ENCODE results near the gene PRDM4.
A peak's percentile ranks its signal among the peaks of the same experiment; 100 is the strongest.

PRDM4 gene

GRCh38 chr12:107760809-107761501, at the start of gene PRDM4:
Gene PRDM4, minus strand, starts transcription at chr12:107761137. Its CDS starts 622 bp downstream, at chr12:107760515.
- DNase-seq (ENCODE audit: low read depth in 2 of 2) = peak; percentile 81 to 89

- DNase-seq (ENCODE audit: low read depth in 2 of 2) = no peak
Measured at GRCh38 chr12:107807471-107808150, 46.7 kb upstream of the PRDM4 start.

DNA sequence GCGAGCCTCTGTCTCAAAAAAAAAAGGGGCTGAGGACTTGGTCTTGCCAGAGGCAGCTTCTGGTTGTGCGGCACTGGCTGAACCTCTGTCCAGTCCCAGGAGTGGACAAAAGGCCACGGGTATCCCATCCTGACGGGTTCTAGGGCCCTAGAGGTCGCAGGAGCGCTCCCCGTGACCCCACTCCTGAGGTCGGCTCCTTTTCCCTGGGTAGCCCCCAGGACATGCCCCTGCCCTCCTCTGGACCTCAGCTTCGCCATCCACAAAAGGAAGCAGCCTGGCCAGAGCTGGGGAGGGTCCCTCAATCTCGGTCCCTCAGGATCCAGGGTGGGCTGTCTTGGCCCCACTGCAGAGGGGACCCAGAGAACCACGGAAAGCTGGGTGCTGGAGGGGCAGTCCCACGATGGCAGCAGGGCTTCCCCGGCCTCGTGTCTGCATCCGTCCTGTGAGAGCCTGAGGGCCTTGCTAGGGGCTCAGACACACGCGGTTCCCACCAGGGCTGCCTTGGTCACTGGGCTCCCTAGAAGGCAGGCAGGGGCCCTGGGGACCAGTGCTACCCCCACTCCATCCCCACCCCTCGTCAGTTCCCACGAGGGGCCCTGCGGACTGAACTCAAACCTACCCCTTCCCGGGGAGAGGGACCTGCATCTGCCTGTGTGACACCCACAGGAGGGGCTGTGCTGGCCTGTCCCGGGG, 44.7 kb upstream of the PRDM4 start:
- DNase-seq (ENCODE audit: low read depth in 2 of 2) = no peak

DNA sequence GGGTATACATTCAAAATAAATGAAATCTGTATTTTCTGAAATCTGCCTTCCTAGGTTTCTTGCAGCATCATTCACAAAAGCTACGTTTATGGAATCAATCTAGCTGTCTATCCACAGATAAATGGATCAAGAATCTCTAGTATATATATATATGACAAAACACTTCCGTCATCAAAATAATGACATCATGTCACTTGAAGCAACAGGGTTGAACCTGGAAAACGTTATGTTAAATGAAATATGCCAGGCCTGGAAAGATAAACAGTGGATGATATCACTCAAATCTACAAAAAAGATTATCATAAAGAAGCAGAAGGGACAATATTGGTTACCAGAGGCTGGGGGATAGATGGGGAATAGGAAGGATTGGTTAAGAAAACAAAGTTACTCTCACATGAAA, 42.2 kb upstream of the PRDM4 start:
- DNase-seq (ENCODE audit: low read depth in 2 of 2) = no peak

GRCh38 chr12:107801150-107801549, 40.2 kb upstream of the PRDM4 start:
- no peak for DNase-seq (ENCODE audit: low read depth in 2 of 2)

GRCh38 chr12:107798580-107798979, 37.6 kb upstream of the PRDM4 start:
- DNase-seq (ENCODE audit: low read depth in 2 of 2) = no peak

GRCh38 chr12:107794451-107794850, 33.5 kb upstream of the PRDM4 start:
- no peak for DNase-seq (ENCODE audit: low read depth in 2 of 2)

GRCh38 chr12:107791465-107792089, 30.6 kb upstream of the PRDM4 start:
- no peak for DNase-seq (ENCODE audit: low read depth in 2 of 2)

GRCh38 chr12:107788690-107789458, 27.9 kb upstream of the PRDM4 start:
- no peak for DNase-seq (ENCODE audit: low read depth in 2 of 2)

GRCh38 chr12:107788281-107788680, 27.3 kb upstream of the PRDM4 start:
- no peak for DNase-seq (ENCODE audit: low read depth in 2 of 2)

- no peak for DNase-seq (ENCODE audit: low read depth in 2 of 2)
Measured at GRCh38 chr12:107783406-107784376, 22.8 kb upstream of the PRDM4 start.

GRCh38 chr12:107782067-107782466, 21.1 kb upstream of the PRDM4 start:
- no peak for DNase-seq (ENCODE audit: low read depth in 2 of 2)

GRCh38 chr12:107780298-107780697, 19.4 kb upstream of the PRDM4 start:
- DNase-seq (ENCODE audit: low read depth in 2 of 2) = no peak

DNA sequence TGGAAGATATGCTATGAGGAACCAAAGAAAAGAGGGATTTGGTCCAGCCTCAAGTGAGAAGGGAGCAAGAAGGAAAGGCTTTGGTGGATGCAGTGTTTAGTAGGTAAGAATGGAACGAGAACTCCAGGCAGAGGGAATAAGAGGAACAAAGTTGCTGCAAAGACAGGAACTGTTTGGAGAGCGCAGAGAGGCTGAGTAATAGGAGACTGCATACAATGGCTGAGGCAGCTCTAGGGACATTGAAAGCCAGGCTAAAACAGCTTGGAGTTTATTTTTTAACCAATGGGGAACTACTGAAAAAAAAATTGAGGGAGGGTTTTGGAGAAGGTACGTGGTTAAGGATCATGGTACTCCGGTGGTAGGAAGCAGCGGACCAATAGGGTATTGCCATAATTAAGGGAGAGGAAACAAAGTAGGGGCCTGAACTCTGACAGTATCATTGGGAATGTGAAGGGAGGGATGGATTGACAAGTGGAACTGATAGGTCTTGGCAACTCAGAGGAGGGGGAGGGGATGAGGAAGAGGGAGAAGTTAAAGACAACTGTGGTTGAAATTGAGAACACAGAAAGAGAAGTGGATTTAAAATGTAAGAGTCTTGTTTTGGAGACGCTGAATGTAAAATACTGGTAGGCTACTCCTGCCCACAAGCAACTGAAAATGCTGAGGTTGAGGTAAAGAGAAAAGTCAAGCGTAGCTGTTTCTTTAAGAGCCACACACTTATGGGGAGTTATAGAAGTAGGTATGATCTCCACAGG, 18.3 kb upstream of the PRDM4 start:
- no peak for DNase-seq (ENCODE audit: low read depth in 2 of 2)

DNA sequence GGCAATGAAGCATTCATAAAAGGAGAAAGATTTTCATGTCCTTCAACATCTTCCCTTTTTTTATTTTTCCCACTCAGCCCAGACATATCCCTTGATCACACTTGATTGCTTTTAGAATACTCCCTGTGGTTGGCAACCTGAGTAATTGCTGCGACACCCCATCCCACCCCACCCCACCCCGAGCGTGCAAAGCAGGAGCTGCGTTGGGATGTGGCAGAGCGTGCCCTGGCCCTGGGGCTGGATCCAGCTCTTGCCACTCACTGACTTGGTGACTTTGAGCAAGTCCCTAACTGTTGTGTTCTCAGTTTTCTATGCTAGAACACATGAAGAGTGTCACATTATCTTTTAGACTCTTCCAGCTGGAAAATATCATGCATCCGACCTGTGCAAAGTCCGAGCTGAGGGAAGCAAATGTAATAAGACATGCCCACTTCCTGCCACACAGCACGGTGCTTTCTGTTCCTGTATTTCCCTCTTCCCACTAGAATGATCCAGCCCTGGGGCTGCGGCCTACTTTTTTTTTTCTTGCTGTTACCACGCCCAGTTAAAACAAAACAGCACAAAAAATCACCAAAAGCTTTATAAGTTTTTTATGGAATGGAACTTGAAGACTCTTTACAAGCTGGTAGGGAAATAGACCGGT, 17.6 kb upstream of the PRDM4 start:
- DNase-seq (ENCODE audit: low read depth in 2 of 2) = no peak

DNA sequence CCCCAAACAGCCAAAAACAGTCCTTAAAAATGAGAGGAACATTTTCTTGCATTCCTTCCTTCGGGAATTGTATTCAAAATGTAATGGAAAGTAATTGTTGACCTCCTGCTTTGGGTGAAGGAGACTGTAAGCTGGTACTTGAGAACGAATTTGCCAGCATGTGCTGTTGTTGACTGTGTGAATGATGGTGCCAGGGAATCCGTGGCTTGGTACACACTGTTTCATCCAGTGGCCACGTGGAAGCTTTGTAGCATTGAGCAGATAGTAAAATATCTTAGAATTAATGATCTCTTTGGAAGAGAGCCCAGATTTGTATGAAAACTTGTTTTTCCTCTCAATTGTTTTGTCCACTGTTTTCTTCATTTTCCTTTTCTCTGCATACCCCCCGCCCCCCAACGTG, 15.2 kb upstream of the PRDM4 start:
- no peak for DNase-seq (ENCODE audit: low read depth in 2 of 2)

- no peak for DNase-seq (ENCODE audit: low read depth in 2 of 2)
Measured at GRCh38 chr12:107775093-107775721, 14.3 kb upstream of the PRDM4 start.

DNA sequence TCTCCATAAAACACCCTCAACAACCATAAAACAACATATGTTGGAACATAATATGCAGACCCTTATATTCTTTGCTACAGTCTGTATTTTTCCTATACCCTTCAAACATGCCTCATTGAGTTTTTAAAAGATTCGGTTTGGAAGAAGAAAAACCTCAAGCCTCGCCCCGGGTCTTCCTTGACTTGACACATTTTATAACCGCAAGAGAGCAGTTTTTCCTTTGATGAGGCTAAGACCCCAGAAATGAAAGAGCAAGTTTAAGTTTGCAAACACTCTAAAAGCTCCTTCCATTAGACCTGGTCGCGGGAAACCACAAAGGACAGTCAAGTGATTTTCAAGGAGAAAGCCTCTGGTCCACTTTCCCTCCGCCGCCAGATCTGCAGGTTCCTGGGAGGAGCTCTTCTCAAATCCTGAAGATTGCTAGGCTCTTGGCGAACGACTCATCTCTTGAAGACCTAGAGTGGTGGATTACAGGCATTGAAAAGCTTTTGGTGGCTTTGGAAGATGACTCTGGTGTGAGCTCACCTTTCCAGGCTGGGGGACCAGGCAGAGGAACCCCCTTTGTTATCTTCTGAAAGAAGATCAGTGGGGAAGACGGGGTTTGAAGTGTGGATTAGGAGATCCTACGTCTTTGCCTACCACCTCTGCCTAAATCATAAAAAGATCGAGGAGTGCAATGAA, 13.6 kb upstream of the PRDM4 start, which contains the start of gene ASCL4:
ASCL4 (plus strand) TSS at position 356 of the 681 bp plus-strand sequence. CDS start 515 bp downstream, outside the sequence.
- DNase-seq (ENCODE audit: low read depth in 2 of 2) = no peak
